Stimulated activated naive B cell treated with anti-CD40 and anti-IgM and Interleukin-4, amounts not matched to agents 10 μg/mL and 1 μg/mL and 100 μg/mL, for 72 hours (primary cell): Measurements from ENCODE around the gene OR12D1.
"Not testable (repeated sequence)": the region's sequence is repeated elsewhere in the genome, so short reads cannot be mapped to it uniquely, and the experiment has no call there.

Source experiments
- ATAC-seq, 2 donors: fragments of 150-1000 bp; cut with Tn5 transposase; replicated peaks; 2 replicates each; pipeline ENCODE4 v1.10.0; 2021; ENCODE audit warnings: moderate library complexity in 1 of 2
- DNase-seq: peaks from one replicate; pipeline ENCODE4 v3.0.0; 2021
- H3K27ac Mint-ChIP-seq: one replicate; pipeline ENCODE4 v1.8.0; 2022; ENCODE audit warnings: mild to moderate bottlenecking, mixed read lengths
- H3K27me3 Mint-ChIP-seq, 2 donors: one replicate each; pipeline ENCODE4 v1.8.0; 2022; ENCODE audit warnings: mixed read lengths in 2 of 2
- H3K36me3 Mint-ChIP-seq, 2 donors: one replicate each; pipeline ENCODE4 v1.8.0; 2022; ENCODE audit warnings: mixed read lengths in 2 of 2, mild to moderate bottlenecking in 1 of 2
- H3K4me1 Mint-ChIP-seq, 2 donors: one replicate each; pipeline ENCODE4 v1.8.0; 2022; ENCODE audit warnings: mixed read lengths in 2 of 2, mild to moderate bottlenecking in 1 of 2
- H3K4me3 Mint-ChIP-seq, 2 donors: one replicate each; pipeline ENCODE4 v1.8.0; 2022; ENCODE audit warnings: mild to moderate bottlenecking in 2 of 2, mixed read lengths in 2 of 2, moderate library complexity in 1 of 2
- H3K9me3 Mint-ChIP-seq, 2 donors: one replicate each; pipeline ENCODE4 v1.8.0; 2022; ENCODE audit warnings: mixed read lengths in 2 of 2, mild to moderate bottlenecking in 1 of 2

The OR12D1 gene

DNA sequence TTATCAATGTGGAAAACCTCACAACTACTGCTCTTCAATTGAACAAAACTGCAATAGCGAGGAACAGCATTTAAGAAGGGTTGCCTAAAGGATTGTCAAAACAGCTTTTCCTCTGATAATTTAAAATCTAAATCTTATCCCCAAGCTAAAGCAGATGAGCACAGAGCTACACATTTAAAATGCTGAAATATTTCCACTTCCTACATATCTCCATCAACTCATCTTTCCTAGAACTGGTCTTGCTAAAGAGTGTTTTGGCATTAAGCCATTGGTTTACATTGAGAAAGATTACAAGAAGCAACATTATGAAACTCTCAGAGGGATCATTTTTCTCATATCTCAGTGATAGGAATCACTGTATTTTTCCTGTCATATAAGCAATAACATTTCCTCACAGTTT is 28.0 kb downstream of the OR12D1 start:
- H3K4me3 Mint-ChIP-seq, result no peak overlapping the region
- H3K4me1 Mint-ChIP-seq, result no peaks in the 10 kb centered on the region
- no peak overlapping the region for H3K27ac Mint-ChIP-seq
- peaks cover 34 to 35% of the 10 kb centered on the region in 2 donors for H3K27me3 Mint-ChIP-seq
- DNase-seq (no peak), ATAC-seq (no peak)
- peaks cover 6 to 10% of the 10 kb centered on the region in 2 donors for H3K9me3 Mint-ChIP-seq
- no peaks in the 10 kb centered on the region for H3K36me3 Mint-ChIP-seq

DNA sequence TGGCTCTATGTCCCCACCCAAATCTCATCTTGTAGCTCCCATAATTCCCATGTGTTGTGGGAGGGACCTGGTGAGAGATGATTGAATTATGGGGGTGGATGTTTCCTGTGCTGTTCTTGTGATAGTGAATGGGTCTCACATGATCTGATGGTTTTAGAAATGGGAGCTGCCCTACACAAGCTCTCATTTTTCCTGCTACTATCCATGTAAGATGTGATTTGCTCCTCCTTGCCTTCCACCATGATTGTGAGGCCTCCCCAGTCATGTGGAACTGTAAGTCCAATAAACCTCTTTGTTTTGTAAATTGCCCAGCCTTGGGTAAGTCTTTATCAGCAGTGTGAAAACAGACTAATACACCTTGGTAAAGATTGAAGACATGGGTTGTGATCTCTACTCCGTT is 29.3 kb downstream of the OR12D1 start:
- peaks cover 35 to 44% of the 10 kb centered on the region in 2 donors for H3K27me3 Mint-ChIP-seq
- H3K4me3 Mint-ChIP-seq, H3K27ac Mint-ChIP-seq, ATAC-seq, H3K36me3 Mint-ChIP-seq, DNase-seq, H3K4me1 Mint-ChIP-seq: not testable (repeated sequence)
- H3K9me3 Mint-ChIP-seq, result peaks cover 6 to 10% of the 10 kb centered on the region in 2 donors

DNA sequence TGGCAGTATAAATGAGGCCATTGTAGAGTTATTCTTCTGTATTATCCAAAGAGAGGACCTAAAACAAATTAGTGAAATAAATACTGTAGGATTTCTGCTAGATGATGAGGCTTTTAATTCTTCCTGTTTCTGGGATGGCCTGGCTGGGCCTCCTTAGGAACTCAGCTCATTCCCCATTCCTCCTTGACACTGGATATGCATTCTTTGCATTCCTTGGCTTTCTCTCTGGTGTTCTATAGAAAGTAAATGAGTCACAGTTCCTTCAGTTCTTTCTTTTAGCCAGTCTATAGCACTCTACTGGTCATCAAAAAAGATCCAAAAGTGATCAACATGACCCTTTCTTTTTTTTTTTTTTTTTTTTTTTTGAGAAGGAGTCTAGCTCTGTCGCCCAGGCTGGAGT is 32.9 kb downstream of the OR12D1 start:
- DNase-seq (no peak), ATAC-seq (no peak)
- Mint-ChIP-seq H3K36me3 (no peaks in the 10 kb centered on the region), H3K4me1 (no peaks in the 10 kb centered on the region), H3K27me3 (peaks cover 46 to 49% of the 10 kb centered on the region in 2 donors), H3K9me3 (peaks cover 9 to 10% of the 10 kb centered on the region in 2 donors), H3K4me3 (no peak overlapping the region), H3K27ac (no peak overlapping the region)

DNA sequence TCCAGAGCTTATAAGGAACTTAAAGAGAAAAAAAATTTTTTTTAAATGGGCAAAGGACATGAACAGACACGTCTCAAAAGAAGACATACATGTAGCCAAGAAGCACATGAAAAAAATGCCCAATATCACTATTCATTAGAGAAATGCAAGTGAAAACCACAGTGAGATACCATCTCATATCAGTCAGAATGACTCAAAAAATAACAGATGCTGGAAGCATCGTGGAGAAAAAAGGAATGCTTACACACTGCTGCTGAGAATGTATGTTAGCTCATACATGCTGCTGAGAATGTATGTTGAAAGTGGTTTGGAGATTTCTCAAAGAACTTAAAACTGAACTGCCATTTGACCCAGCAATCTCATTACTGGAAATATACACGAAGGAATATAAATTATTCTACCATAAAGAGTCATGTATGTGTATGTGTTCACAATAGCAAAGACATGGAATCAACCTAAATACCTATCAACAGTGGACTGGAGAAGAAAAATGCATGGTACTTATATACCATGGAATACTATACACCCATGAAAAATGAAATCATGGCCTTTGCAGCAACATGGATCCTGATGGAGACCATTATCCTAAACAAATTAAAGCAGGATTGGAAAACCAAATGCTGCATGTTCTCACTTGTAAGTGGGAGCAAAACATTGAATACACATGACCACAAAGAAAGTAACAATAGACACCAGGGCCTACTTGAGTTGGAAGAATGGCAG is 36.9 kb downstream of the OR12D1 start:
- ATAC-seq (no peak), DNase-seq (no peak)
- Mint-ChIP-seq H3K27ac (no peak overlapping the region), H3K4me3 (no peak overlapping the region), H3K9me3 (peaks cover 0 to 3% of the 10 kb centered on the region in 2 donors), H3K36me3 (no peaks in the 10 kb centered on the region), H3K27me3 (peaks cover 29 to 30% of the 10 kb centered on the region in 2 donors), H3K4me1 (no peaks in the 10 kb centered on the region)

DNA sequence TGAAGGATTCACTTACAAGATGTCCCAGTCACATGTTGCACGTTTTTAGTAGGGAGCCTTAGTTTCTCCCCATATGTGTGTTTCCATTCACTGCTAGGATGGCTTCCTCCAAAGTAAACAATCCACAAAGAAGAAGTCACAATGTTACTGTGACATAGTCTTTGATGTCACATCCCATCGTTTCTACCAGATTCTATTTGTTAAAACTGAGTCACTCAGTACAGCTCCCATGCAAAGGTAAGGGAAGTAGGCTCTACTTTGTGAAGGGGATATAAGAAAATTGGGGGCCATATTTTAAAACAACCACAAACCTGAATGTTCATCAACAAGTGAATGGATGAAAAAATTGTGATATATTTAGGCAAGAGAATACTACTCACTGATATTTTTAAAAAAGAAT is 42.2 kb downstream of the OR12D1 start, which contains the start of the genes OR11A1 and OR2H1:
Gene OR11A1, minus strand, starts transcription at position 101 of the 400 bp plus-strand sequence. CDS start 29,430 bp downstream, outside the sequence.
Gene OR2H1, plus strand, starts transcription at position 185 of the 400 bp plus-strand sequence. CDS start 4,615 bp downstream, outside the sequence.
- DNase-seq, result no peak
- H3K27ac Mint-ChIP-seq, result no peak within 1 kb of the TSS
- H3K36me3 Mint-ChIP-seq, result no peaks in the 10 kb centered on the region
- no peak for ATAC-seq
- H3K27me3 Mint-ChIP-seq, result peaks cover 5 to 7% of the 10 kb centered on the region in 2 donors
- H3K9me3 Mint-ChIP-seq, result no peaks in the 10 kb centered on the region
- no peaks in the 10 kb centered on the region for H3K4me1 Mint-ChIP-seq
- no peak within 1 kb of the TSS for H3K4me3 Mint-ChIP-seq

DNA sequence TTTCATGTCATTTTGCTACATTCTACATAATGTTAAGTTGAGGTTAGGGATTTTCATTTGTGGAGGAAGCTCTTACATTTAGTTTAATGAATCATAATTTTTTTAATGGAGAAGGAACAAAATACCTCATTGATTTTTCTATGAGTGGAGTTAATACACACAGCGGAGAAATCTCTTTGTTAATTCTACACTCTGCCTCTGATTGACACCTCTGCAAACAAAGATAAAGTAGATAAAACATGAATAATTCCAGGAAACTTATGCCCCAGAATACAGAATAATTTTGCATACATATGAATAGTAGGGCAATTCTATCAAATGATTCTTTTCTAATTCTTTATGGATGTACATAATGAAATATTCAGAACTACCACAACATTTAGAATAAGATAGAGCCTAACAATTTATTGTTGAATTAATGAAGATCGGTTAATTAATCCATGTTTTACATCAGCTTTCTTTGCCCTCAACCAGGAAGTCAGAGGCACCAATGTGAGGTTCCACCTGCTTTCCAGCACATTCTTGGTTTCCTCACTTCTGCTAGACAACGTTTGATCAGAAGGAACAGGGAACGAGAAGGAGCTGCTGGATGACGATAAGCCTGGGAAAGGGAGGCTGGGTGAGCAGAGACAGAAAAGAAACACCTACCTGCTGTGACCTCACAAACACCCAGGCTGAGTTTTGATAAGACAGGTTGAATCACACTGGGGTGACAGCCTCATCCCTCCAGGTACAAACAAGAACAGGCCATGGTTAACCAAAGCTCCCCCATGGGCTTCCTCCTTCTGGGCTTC is 46.5 kb downstream of the OR12D1 start:
- Mint-ChIP-seq H3K27me3 (peaks cover 9 to 13% of the 10 kb centered on the region in 2 donors), H3K36me3 (no peaks in the 10 kb centered on the region), H3K4me1 (peaks cover 0 to 2% of the 10 kb centered on the region in 2 donors), H3K9me3 (no peaks in the 10 kb centered on the region), H3K27ac (no peak overlapping the region), H3K4me3 (no peak overlapping the region)
- DNase-seq (no peak), ATAC-seq (no peak)

DNA sequence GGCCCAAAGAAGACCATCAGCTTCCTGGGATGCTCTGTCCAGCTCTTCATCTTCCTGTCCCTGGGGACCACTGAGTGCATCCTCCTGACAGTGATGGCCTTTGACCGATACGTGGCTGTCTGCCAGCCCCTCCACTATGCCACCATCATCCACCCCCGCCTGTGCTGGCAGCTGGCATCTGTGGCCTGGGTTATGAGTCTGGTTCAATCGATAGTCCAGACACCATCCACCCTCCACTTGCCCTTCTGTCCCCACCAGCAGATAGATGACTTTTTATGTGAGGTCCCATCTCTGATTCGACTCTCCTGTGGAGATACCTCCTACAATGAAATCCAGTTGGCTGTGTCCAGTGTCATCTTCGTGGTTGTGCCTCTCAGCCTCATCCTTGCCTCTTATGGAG is 47.3 kb downstream of the OR12D1 start:
- Mint-ChIP-seq H3K4me3 (no peak overlapping the region), H3K9me3 (no peaks in the 10 kb centered on the region), H3K27me3 (peaks cover 16 to 18% of the 10 kb centered on the region in 2 donors), H3K27ac (no peak overlapping the region), H3K36me3 (no peaks in the 10 kb centered on the region), H3K4me1 (peaks cover 0 to 2% of the 10 kb centered on the region in 2 donors)
- ATAC-seq (no peak), DNase-seq (no peak)

DNA sequence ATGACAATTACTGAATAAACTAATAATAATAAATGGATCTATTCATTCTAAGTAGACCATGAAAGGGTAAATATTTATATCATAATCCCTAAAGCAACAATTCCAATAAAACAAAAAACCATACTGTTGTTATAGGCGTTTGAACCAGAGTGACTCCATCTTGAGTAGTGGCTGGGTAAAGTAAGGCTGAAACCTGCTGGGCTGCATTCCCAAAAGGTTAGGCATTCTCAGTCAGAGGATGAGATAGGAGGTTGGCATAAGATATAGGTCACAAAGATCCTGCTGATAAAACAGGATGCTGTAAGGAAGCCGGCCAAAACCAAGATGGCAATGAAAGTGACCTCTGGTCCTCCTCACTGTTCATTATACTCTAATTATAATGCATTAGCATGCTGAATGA is 50.6 kb downstream of the OR12D1 start:
- no peak overlapping the region for H3K27ac Mint-ChIP-seq
- peaks cover 22 to 29% of the 10 kb centered on the region in 2 donors for H3K27me3 Mint-ChIP-seq
- no peak for ATAC-seq
- no peaks in the 10 kb centered on the region for H3K9me3 Mint-ChIP-seq
- DNase-seq, result no peak
- H3K4me3 Mint-ChIP-seq, result no peak overlapping the region
- peaks cover 0 to 2% of the 10 kb centered on the region in 2 donors for H3K4me1 Mint-ChIP-seq
- no peaks in the 10 kb centered on the region for H3K36me3 Mint-ChIP-seq

DNA sequence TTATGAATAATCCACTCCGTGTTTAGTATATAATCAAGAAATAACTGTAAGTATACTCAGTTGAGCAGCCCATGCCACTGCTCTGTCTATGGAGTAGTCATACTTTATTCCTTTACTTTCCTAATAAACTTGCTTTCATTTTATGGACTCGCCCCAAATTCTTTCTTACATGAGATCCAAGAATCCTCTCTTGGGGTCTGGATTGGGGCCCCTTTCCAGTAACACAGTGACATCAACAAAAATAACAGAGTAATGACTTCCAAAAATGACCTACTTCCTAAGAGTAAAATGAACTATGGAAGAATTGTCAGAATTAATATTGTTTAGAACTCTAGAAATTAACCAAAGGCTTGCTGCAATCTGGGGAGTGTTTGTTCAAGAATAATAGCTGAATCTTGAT is 51.1 kb downstream of the OR12D1 start:
- ATAC-seq (no peak), DNase-seq (no peak)
- no peaks in the 10 kb centered on the region for H3K9me3 Mint-ChIP-seq
- H3K4me1 Mint-ChIP-seq, result peaks cover 0 to 2% of the 10 kb centered on the region in 2 donors
- H3K4me3 Mint-ChIP-seq, result no peak overlapping the region
- no peaks in the 10 kb centered on the region for H3K36me3 Mint-ChIP-seq
- H3K27me3 Mint-ChIP-seq, result peaks cover 22 to 29% of the 10 kb centered on the region in 2 donors
- H3K27ac Mint-ChIP-seq, result no peak overlapping the region

DNA sequence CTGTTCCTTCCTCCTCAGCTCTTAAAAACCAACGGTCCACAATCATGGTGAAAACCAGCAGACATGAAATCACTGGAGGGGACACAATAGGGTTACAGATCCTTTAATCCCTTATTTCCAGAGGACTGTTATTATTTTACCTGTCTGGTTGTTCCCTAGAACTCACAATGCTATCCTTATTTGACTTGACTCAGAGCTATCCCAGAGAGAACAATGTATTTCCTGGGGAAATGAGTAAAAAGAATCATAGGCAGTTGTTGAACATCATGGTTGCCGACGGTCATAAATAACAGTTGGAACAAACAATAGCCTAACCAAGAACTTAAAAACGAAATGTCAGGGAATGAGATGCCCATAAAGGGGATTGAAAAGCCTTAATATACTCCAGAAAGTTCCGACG is 51.5 kb downstream of the OR12D1 start:
- H3K4me3 Mint-ChIP-seq, result no peak overlapping the region
- H3K27me3 Mint-ChIP-seq, result peaks cover 25 to 29% of the 10 kb centered on the region in 2 donors
- ATAC-seq, result no peak
- no peak for DNase-seq
- no peaks in the 10 kb centered on the region for H3K9me3 Mint-ChIP-seq
- H3K4me1 Mint-ChIP-seq, result peaks cover 0 to 2% of the 10 kb centered on the region in 2 donors
- no peaks in the 10 kb centered on the region for H3K36me3 Mint-ChIP-seq
- no peak overlapping the region for H3K27ac Mint-ChIP-seq
